Measurements from ENCODE around the gene RTP5.

GRCh38 chr2:241880311-241881073, 11.0 kb downstream of the RTP5 start:
- TF ChIP-seq, protein P1, sequence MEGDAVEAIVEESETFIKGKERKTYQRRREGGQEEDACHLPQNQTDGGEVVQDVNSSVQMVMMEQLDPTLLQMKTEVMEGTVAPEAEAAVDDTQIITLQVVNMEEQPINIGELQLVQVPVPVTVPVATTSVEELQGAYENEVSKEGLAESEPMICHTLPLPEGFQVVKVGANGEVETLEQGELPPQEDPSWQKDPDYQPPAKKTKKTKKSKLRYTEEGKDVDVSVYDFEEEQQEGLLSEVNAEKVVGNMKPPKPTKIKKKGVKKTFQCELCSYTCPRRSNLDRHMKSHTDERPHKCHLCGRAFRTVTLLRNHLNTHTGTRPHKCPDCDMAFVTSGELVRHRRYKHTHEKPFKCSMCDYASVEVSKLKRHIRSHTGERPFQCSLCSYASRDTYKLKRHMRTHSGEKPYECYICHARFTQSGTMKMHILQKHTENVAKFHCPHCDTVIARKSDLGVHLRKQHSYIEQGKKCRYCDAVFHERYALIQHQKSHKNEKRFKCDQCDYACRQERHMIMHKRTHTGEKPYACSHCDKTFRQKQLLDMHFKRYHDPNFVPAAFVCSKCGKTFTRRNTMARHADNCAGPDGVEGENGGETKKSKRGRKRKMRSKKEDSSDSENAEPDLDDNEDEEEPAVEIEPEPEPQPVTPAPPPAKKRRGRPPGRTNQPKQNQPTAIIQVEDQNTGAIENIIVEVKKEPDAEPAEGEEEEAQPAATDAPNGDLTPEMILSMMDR (IDR thresholded peaks at IDR 0.05) = no peak
- no peak for TF ChIP-seq POLR2A (IDR thresholded peaks at IDR 0.05)

Data from heart left ventricle (tissue), 13 donors.